PFSK-1 (cell line): Measurements from ENCODE around the gene GLB1L.

ENCODE experiments used
- FOXP2 ChIP-seq: optimal IDR thresholded peaks from 2 replicates; pipeline ENCODE3; 2011; ENCODE audit warnings: borderline replicate concordance, control low read depth, inconsistent platforms; ENCODE audit not compliant: insufficient read depth; ENCODE audit errors: extremely low read length, extremely low read depth
- POLR2AphosphoS5 ChIP-seq: IDR thresholded peaks from 2 replicates; pipeline ENCODE4 v1.6.1; 2012; ENCODE audit warnings: low read depth, mild to moderate bottlenecking, control low read depth, low read length, moderate library complexity
- REST ChIP-seq, 2 experiments: IDR thresholded peaks; 2 replicates each; pipeline versions ENCODE4 v1.6.1 to v1.8.0; 2011 to 2012; ENCODE audit warnings: low read depth in 2 of 2, low read length in 2 of 2, control low read depth in 1 of 2, inconsistent platforms in 1 of 2, mild to moderate bottlenecking in 1 of 2, moderate library complexity in 1 of 2; ENCODE audit not compliant: insufficient read depth in 1 of 2
- SIN3A ChIP-seq: IDR thresholded peaks from 2 replicates; pipeline ENCODE4 v1.6.1; 2012; ENCODE audit warnings: mild to moderate bottlenecking, low read length, moderate library complexity, borderline replicate concordance; ENCODE audit not compliant: insufficient read depth
- TAF1 ChIP-seq: IDR thresholded peaks from 2 replicates; pipeline ENCODE4 v1.6.1; 2012; ENCODE audit warnings: low read length, control low read depth, borderline replicate concordance; ENCODE audit not compliant: insufficient read depth

Gene GLB1L

GRCh38 chr2:219272356-219272755, 27.1 kb upstream of the GLB1L start:
- TF ChIP-seq TAF1 = no peak
- TF ChIP-seq REST (IDR thresholded peaks at IDR 0.05; ENCODE audit: insufficient read depth in 1 of 2, low read depth in 2 of 2, low read length in 2 of 2) = no peak

GRCh38 chr2:219271021-219271420, 25.8 kb upstream of the GLB1L start:
- TF ChIP-seq REST (IDR thresholded peaks at IDR 0.05; ENCODE audit: insufficient read depth in 1 of 2, low read depth in 2 of 2, low read length in 2 of 2) (no peak), FOXP2 (no peak), SIN3A (no peak), TAF1 (no peak), POLR2AphosphoS5 (no peak)

GRCh38 chr2:219270055-219270372, 24.8 kb upstream of the GLB1L start:
- TF ChIP-seq FOXP2 = no peak
- TF ChIP-seq REST (IDR thresholded peaks at IDR 0.05; ENCODE audit: insufficient read depth in 1 of 2, low read depth in 2 of 2, low read length in 2 of 2) = no peak
- TF ChIP-seq SIN3A = no peak
- TF ChIP-seq TAF1 = no peak
- TF ChIP-seq POLR2AphosphoS5 = no peak

GRCh38 chr2:219269362-219270054, 24.3 kb upstream of the GLB1L start:
- TF ChIP-seq POLR2AphosphoS5 = no peak
- no peak for TF ChIP-seq TAF1
- TF ChIP-seq REST (IDR thresholded peaks at IDR 0.05; ENCODE audit: insufficient read depth in 1 of 2, low read depth in 2 of 2, low read length in 2 of 2) = no peak
- no peak for TF ChIP-seq FOXP2
- TF ChIP-seq SIN3A = no peak

GRCh38 chr2:219268294-219268693, 23.1 kb upstream of the GLB1L start:
- TF ChIP-seq REST (IDR thresholded peaks at IDR 0.05; ENCODE audit: insufficient read depth in 1 of 2, low read depth in 2 of 2, low read length in 2 of 2) = no peak
- TF ChIP-seq TAF1 = no peak
- no peak for TF ChIP-seq POLR2AphosphoS5
- TF ChIP-seq SIN3A = no peak
- no peak for TF ChIP-seq FOXP2
